HL-60 (cell line): ENCODE results near the gene SLC25A20.

Experiments used
- DNase-seq, 2 experiments: peaks; one replicate each; pipeline ENCODE4 v3.0.0-alpha.2; 2010 to 2020; ENCODE audit warnings: low read depth in 1 of 2, low spot score in 1 of 2
- H3K27ac ChIP-seq: fragments of 250-450 bp; sonication (Bioruptor Pico); replicated peaks from 2 replicates; pipeline ENCODE4 v1.5.1; 2020; ENCODE audit warnings: mild to moderate bottlenecking, moderate library complexity
- H3K27me3 ChIP-seq: fragments of 250-450 bp; sonication (Bioruptor Pico); 2 replicates; pipeline ENCODE4 v1.5.1; 2021; ENCODE audit warnings: mild to moderate bottlenecking, moderate library complexity; ENCODE audit not compliant: insufficient read depth, poor library complexity, severe bottlenecking
- H3K4me3 ChIP-seq: replicated peaks from 2 replicates; pipeline ENCODE4 v1.5.1; 2011; ENCODE audit warnings: mild to moderate bottlenecking, control low read depth, low read length; ENCODE audit not compliant: insufficient read depth
- CTCF ChIP-seq: IDR thresholded peaks from one replicate; pipeline ENCODE4 v1.5.1; 2011; ENCODE audit warnings: low read length, control low read depth, inconsistent platforms; ENCODE audit not compliant: insufficient read depth
- GABPA ChIP-seq: IDR thresholded peaks from 2 replicates; pipeline ENCODE4 v1.6.1; 2012; ENCODE audit warnings: low read depth
- POLR2AphosphoS5 ChIP-seq: IDR thresholded peaks from 2 replicates; pipeline ENCODE4 v1.6.1; 2012; ENCODE audit warnings: low read depth
- REST ChIP-seq: IDR thresholded peaks from 2 replicates; pipeline ENCODE4 v1.6.1; 2012; ENCODE audit warnings: low read depth; ENCODE audit not compliant: insufficient replicate concordance
- SPI1 ChIP-seq: IDR thresholded peaks from 2 replicates; pipeline ENCODE4 v1.6.1; 2012; ENCODE audit warnings: low read depth, mild to moderate bottlenecking, borderline replicate concordance

Gene SLC25A20

GRCh38 chr3:48926425-48927392 lies 28.0 kb upstream of the SLC25A20 start:
- Histone ChIP-seq H3K4me3 (no peak overlapping the region), H3K27me3 (no peaks in the 10 kb centered on the region), H3K27ac (no peak overlapping the region)
- no peak for DNase-seq
- TF ChIP-seq REST (no peak), SPI1 (no peak), GABPA (no peak), POLR2AphosphoS5 (no peak), CTCF (no peak)

- H3K27me3 ChIP-seq: no peaks in the 10 kb centered on the region
- peak; percentile 52 to 54 for DNase-seq
- TF ChIP-seq CTCF: no peak
- TF ChIP-seq GABPA: no peak
- TF ChIP-seq SPI1: no peak
- peak; percentile 19; the same call in 1 of the 2 replicates for TF ChIP-seq POLR2AphosphoS5
- no peak for TF ChIP-seq REST
- peak overlapping the region; percentile 91 for H3K27ac ChIP-seq
- H3K4me3 ChIP-seq: peak overlapping the region; percentile 85
Measured at GRCh38 chr3:48919215-48920138, 20.8 kb upstream of the SLC25A20 start.

GRCh38 chr3:48918388-48919214 lies 19.9 kb upstream of the SLC25A20 start, which contains the start of gene ARIH2:
TSS of gene ARIH2 (plus strand) at chr3:48918842. CDS start at chr3:48927559, 8,717 bp downstream.
- Histone ChIP-seq H3K27me3 (no peaks in the 10 kb centered on the region), H3K27ac (peak within 1 kb of the TSS; percentile 91), H3K4me3 (peak within 1 kb of the TSS; percentile 85)
- TF ChIP-seq POLR2AphosphoS5: peak; percentile 75; the same call in 1 of the 2 replicates
- peak; percentile 94 for TF ChIP-seq GABPA
- TF ChIP-seq CTCF: no peak
- TF ChIP-seq SPI1: no peak
- no peak for TF ChIP-seq REST
- peak; percentile 93 to 95 for DNase-seq
